HL-60 (cell line): ENCODE measurements around the gene LDLR.

Experiments
- DNase-seq, 2 experiments: peaks; one replicate each; pipeline ENCODE4 v3.0.0-alpha.2; 2010 to 2020; ENCODE audit warnings: low read depth in 1 of 2, low spot score in 1 of 2
- H3K27ac ChIP-seq: fragments of 250-450 bp; sonication (Bioruptor Pico); replicated peaks from 2 replicates; pipeline ENCODE4 v1.5.1; 2020; ENCODE audit warnings: mild to moderate bottlenecking, moderate library complexity
- H3K27me3 ChIP-seq: fragments of 250-450 bp; sonication (Bioruptor Pico); 2 replicates; pipeline ENCODE4 v1.5.1; 2021; ENCODE audit warnings: mild to moderate bottlenecking, moderate library complexity; ENCODE audit not compliant: insufficient read depth, poor library complexity, severe bottlenecking
- H3K4me3 ChIP-seq: replicated peaks from 2 replicates; pipeline ENCODE4 v1.5.1; 2011; ENCODE audit warnings: mild to moderate bottlenecking, control low read depth, low read length; ENCODE audit not compliant: insufficient read depth
- CTCF ChIP-seq: IDR thresholded peaks from one replicate; pipeline ENCODE4 v1.5.1; 2011; ENCODE audit warnings: low read length, control low read depth, inconsistent platforms; ENCODE audit not compliant: insufficient read depth
- GABPA ChIP-seq: IDR thresholded peaks from 2 replicates; pipeline ENCODE4 v1.6.1; 2012; ENCODE audit warnings: low read depth
- POLR2AphosphoS5 ChIP-seq: IDR thresholded peaks from 2 replicates; pipeline ENCODE4 v1.6.1; 2012; ENCODE audit warnings: low read depth
- REST ChIP-seq: IDR thresholded peaks from 2 replicates; pipeline ENCODE4 v1.6.1; 2012; ENCODE audit warnings: low read depth; ENCODE audit not compliant: insufficient replicate concordance
- SPI1 ChIP-seq: IDR thresholded peaks from 2 replicates; pipeline ENCODE4 v1.6.1; 2012; ENCODE audit warnings: low read depth, mild to moderate bottlenecking, borderline replicate concordance

The LDLR gene

GRCh38 chr19:11151181-11151580 is 61.9 kb downstream of the LDLR start:
- TF ChIP-seq GABPA (no peak), POLR2AphosphoS5 (no peak), SPI1 (no peak), REST (no peak), CTCF (no peak)
- no peak overlapping the region for H3K4me3 ChIP-seq
- H3K27me3 ChIP-seq = no peaks in the 10 kb centered on the region
- DNase-seq = no peak
- no peak overlapping the region for H3K27ac ChIP-seq

GRCh38 chr19:11152318-11153062 is 63.2 kb downstream of the LDLR start:
- H3K27me3 ChIP-seq = no peaks in the 10 kb centered on the region
- DNase-seq = no peak
- H3K4me3 ChIP-seq = no peak overlapping the region
- no peak for TF ChIP-seq GABPA
- TF ChIP-seq SPI1 = no peak
- no peak for TF ChIP-seq POLR2AphosphoS5
- TF ChIP-seq REST = no peak
- TF ChIP-seq CTCF = no peak
- no peak overlapping the region for H3K27ac ChIP-seq

GRCh38 chr19:11154683-11155047 is 65.4 kb downstream of the LDLR start:
- DNase-seq = no peak
- H3K27me3 ChIP-seq = no peaks in the 10 kb centered on the region
- no peak for TF ChIP-seq CTCF
- peak overlapping the region; percentile 92 for H3K27ac ChIP-seq
- peak overlapping the region; percentile 97 for H3K4me3 ChIP-seq

- Histone ChIP-seq H3K27ac (peak within 1 kb of the TSS; percentile 92), H3K4me3 (peak within 1 kb of the TSS; percentile 97), H3K27me3 (no peaks in the 10 kb centered on the region)
- DNase-seq = peak; percentile 99
- peak; percentile 84 for TF ChIP-seq POLR2AphosphoS5
- TF ChIP-seq SPI1 = no peak
- TF ChIP-seq REST = peak; percentile 58
- TF ChIP-seq CTCF = no peak
- no peak for TF ChIP-seq GABPA
Measured at GRCh38 chr19:11155373-11156120, 66.3 kb downstream of the LDLR start, which contains the start of gene SPC24. Gene SPC24, minus strand, starts transcription at chr19:11155782. Its CDS starts 6 bp downstream, at chr19:11155776.
